Activated naive CD8-positive, alpha-beta T cell (primary cell): ENCODE measurements around the gene SLC39A13.

ENCODE experiments used
- H3K27ac Mint-ChIP-seq: one replicate; pipeline ENCODE4 v1.8.0; 2021; ENCODE audit warnings: mixed read lengths
- H3K27me3 Mint-ChIP-seq: one replicate; pipeline ENCODE4 v1.8.0; 2021; ENCODE audit warnings: mixed read lengths
- H3K36me3 Mint-ChIP-seq: one replicate; pipeline ENCODE4 v1.8.0; 2021; ENCODE audit warnings: mixed read lengths
- H3K4me1 Mint-ChIP-seq: one replicate; pipeline ENCODE4 v1.8.0; 2021; ENCODE audit warnings: low read depth, mixed read lengths
- H3K4me3 Mint-ChIP-seq: one replicate; pipeline ENCODE4 v1.8.0; 2021; ENCODE audit warnings: mild to moderate bottlenecking, mixed read lengths
- H3K9me3 Mint-ChIP-seq: one replicate; pipeline ENCODE4 v1.8.0; 2021; ENCODE audit warnings: low read depth, mixed read lengths

The SLC39A13 gene

GRCh38 chr11:47418454-47419259 is 10.3 kb downstream of the SLC39A13 start:
- H3K4me3 Mint-ChIP-seq: no peak overlapping the region
- no peaks in the 10 kb centered on the region for H3K27me3 Mint-ChIP-seq
- H3K9me3 Mint-ChIP-seq: no peaks in the 10 kb centered on the region
- H3K36me3 Mint-ChIP-seq: peaks cover 3% of the 10 kb centered on the region
- peaks cover 2% of the 10 kb centered on the region for H3K4me1 Mint-ChIP-seq
- H3K27ac Mint-ChIP-seq: no peak overlapping the region

GRCh38 chr11:47425611-47426010 is 17.2 kb downstream of the SLC39A13 start:
- Mint-ChIP-seq H3K4me1 (peaks cover 27% of the 10 kb centered on the region), H3K9me3 (no peaks in the 10 kb centered on the region), H3K36me3 (peaks cover 8% of the 10 kb centered on the region), H3K27ac (peak overlapping the region; percentile 100), H3K27me3 (no peaks in the 10 kb centered on the region), H3K4me3 (peak overlapping the region; percentile 100)

GRCh38 chr11:47426062-47426956 is 17.9 kb downstream of the SLC39A13 start, which contains the start of gene PSMC3:
TSS of gene PSMC3 (minus strand) at chr11:47426439. CDS start at chr11:47426279, 160 bp downstream.
- H3K27me3 Mint-ChIP-seq: no peaks in the 10 kb centered on the region
- peaks cover 26% of the 10 kb centered on the region for H3K4me1 Mint-ChIP-seq

GRCh38 chr11:47430524-47430923 is 22.1 kb downstream of the SLC39A13 start:
- Mint-ChIP-seq H3K4me1 (peaks cover 12% of the 10 kb centered on the region), H3K9me3 (no peaks in the 10 kb centered on the region), H3K36me3 (peaks cover 3% of the 10 kb centered on the region), H3K27ac (no peak overlapping the region), H3K27me3 (no peaks in the 10 kb centered on the region), H3K4me3 (no peak overlapping the region)

More at GRCh38 chr11:47426062-47426956, 17.9 kb downstream of the SLC39A13 start, which contains the start of gene PSMC3:
- H3K27ac Mint-ChIP-seq: peak within 1 kb of the TSS; percentile 100
- H3K4me3 Mint-ChIP-seq: peak within 1 kb of the TSS; percentile 100
- no peaks in the 10 kb centered on the region for H3K9me3 Mint-ChIP-seq
- H3K36me3 Mint-ChIP-seq: peaks cover 8% of the 10 kb centered on the region

- H3K4me1 Mint-ChIP-seq: peaks cover 5% of the 10 kb centered on the region
- no peaks in the 10 kb centered on the region for H3K27me3 Mint-ChIP-seq
- H3K9me3 Mint-ChIP-seq: no peaks in the 10 kb centered on the region
- no peak overlapping the region for H3K4me3 Mint-ChIP-seq
- H3K27ac Mint-ChIP-seq: no peak overlapping the region
- no peaks in the 10 kb centered on the region for H3K36me3 Mint-ChIP-seq
Measured at GRCh38 chr11:47431356-47432083, 23.1 kb downstream of the SLC39A13 start.

- Mint-ChIP-seq H3K27me3 (no peaks in the 10 kb centered on the region), H3K4me3 (no peak overlapping the region), H3K4me1 (no peaks in the 10 kb centered on the region), H3K27ac (no peak overlapping the region), H3K36me3 (no peaks in the 10 kb centered on the region), H3K9me3 (no peaks in the 10 kb centered on the region)
Measured at GRCh38 chr11:47433157-47433556, 24.8 kb downstream of the SLC39A13 start.

GRCh38 chr11:47434011-47434786 is 25.8 kb downstream of the SLC39A13 start:
- H3K4me3 Mint-ChIP-seq: no peak overlapping the region
- no peaks in the 10 kb centered on the region for H3K36me3 Mint-ChIP-seq

GRCh38 chr11:47435687-47436086 is 27.3 kb downstream of the SLC39A13 start:
- no peaks in the 10 kb centered on the region for H3K36me3 Mint-ChIP-seq

More at GRCh38 chr11:47434011-47434786, 25.8 kb downstream of the SLC39A13 start:
- no peaks in the 10 kb centered on the region for H3K27me3 Mint-ChIP-seq
- no peaks in the 10 kb centered on the region for H3K9me3 Mint-ChIP-seq
- H3K4me1 Mint-ChIP-seq: no peaks in the 10 kb centered on the region
- H3K27ac Mint-ChIP-seq: no peak overlapping the region

GRCh38 chr11:47436726-47437125 is 28.3 kb downstream of the SLC39A13 start:
- no peaks in the 10 kb centered on the region for H3K9me3 Mint-ChIP-seq
- H3K4me3 Mint-ChIP-seq: no peak overlapping the region
- H3K27ac Mint-ChIP-seq: no peak overlapping the region
- H3K27me3 Mint-ChIP-seq: no peaks in the 10 kb centered on the region
- H3K36me3 Mint-ChIP-seq: no peaks in the 10 kb centered on the region
- no peaks in the 10 kb centered on the region for H3K4me1 Mint-ChIP-seq

More at GRCh38 chr11:47435687-47436086, 27.3 kb downstream of the SLC39A13 start:
- H3K4me3 Mint-ChIP-seq: no peak overlapping the region
- no peaks in the 10 kb centered on the region for H3K9me3 Mint-ChIP-seq
- no peak overlapping the region for H3K27ac Mint-ChIP-seq
- H3K27me3 Mint-ChIP-seq: no peaks in the 10 kb centered on the region
- no peaks in the 10 kb centered on the region for H3K4me1 Mint-ChIP-seq

GRCh38 chr11:47437218-47437745 is 28.9 kb downstream of the SLC39A13 start:
- H3K9me3 Mint-ChIP-seq: no peaks in the 10 kb centered on the region
- no peaks in the 10 kb centered on the region for H3K36me3 Mint-ChIP-seq
- H3K27me3 Mint-ChIP-seq: no peaks in the 10 kb centered on the region
- H3K27ac Mint-ChIP-seq: no peak overlapping the region
- H3K4me1 Mint-ChIP-seq: no peaks in the 10 kb centered on the region
- no peak overlapping the region for H3K4me3 Mint-ChIP-seq

- Mint-ChIP-seq H3K4me3 (no peak overlapping the region), H3K27ac (no peak overlapping the region), H3K4me1 (peaks cover under 1% of the 10 kb centered on the region), H3K27me3 (no peaks in the 10 kb centered on the region), H3K9me3 (no peaks in the 10 kb centered on the region), H3K36me3 (no peaks in the 10 kb centered on the region)
Measured at GRCh38 chr11:47437746-47438418, 29.5 kb downstream of the SLC39A13 start.

- Mint-ChIP-seq H3K4me3 (no peak overlapping the region), H3K27ac (no peak overlapping the region), H3K27me3 (no peaks in the 10 kb centered on the region), H3K36me3 (no peaks in the 10 kb centered on the region), H3K4me1 (peaks cover 9% of the 10 kb centered on the region), H3K9me3 (no peaks in the 10 kb centered on the region)
Measured at GRCh38 chr11:47438721-47439120, 30.3 kb downstream of the SLC39A13 start.

- Mint-ChIP-seq H3K27me3 (no peaks in the 10 kb centered on the region), H3K27ac (no peak overlapping the region), H3K4me3 (no peak overlapping the region), H3K4me1 (peaks cover 10% of the 10 kb centered on the region), H3K36me3 (no peaks in the 10 kb centered on the region), H3K9me3 (no peaks in the 10 kb centered on the region)
Measured at GRCh38 chr11:47440054-47440476, 31.7 kb downstream of the SLC39A13 start.
